SU-DHL-6 (cell line): ENCODE results near the gene NUP62CL.
"Not testable (repeated sequence)": the region's sequence is repeated elsewhere in the genome, so short reads cannot be mapped to it uniquely, and the experiment has no call there.

Experiments used
- H2AFZ ChIP-seq: fragments of 200-600 bp; sonication (generic); 2 replicates; pipeline ENCODE4 v1.6.1; 2014; ENCODE audit warnings: low read depth, mild to moderate bottlenecking, moderate library complexity, mixed read lengths, antibody characterized with exemption, low read length; ENCODE audit not compliant: severe bottlenecking
- H3F3A ChIP-seq: fragments of 200-600 bp; shearing (Covaris generic); 2 replicates; pipeline ENCODE4 v1.6.0; 2016; ENCODE audit warnings: antibody characterized with exemption, mild to moderate bottlenecking; ENCODE audit not compliant: insufficient read depth
- H3K27ac ChIP-seq: fragments of 200-600 bp; sonication (generic); 2 replicates; pipeline ENCODE4 v1.5.1; 2016; ENCODE audit warnings: low read depth, mild to moderate bottlenecking, low read length, moderate library complexity, mixed read lengths
- H3K27me3 ChIP-seq: fragments of 200-600 bp; sonication (generic), shearing (Covaris generic); 2 replicates; pipeline ENCODE4 v1.6.0; 2014; ENCODE audit warnings: mild to moderate bottlenecking, low read length
- H3K36me3 ChIP-seq: fragments of 200-600 bp; sonication (generic); 2 replicates; pipeline ENCODE4 v1.6.1; 2014; ENCODE audit warnings: mild to moderate bottlenecking, low read length, mixed read lengths
- H3K4me2 ChIP-seq: fragments of 300-600, 200-600 bp; shearing (Covaris generic), sonication (generic); 2 replicates; pipeline ENCODE4 v1.6.0; 2014; ENCODE audit warnings: low read length, low read depth, mild to moderate bottlenecking; ENCODE audit not compliant: poor library complexity, severe bottlenecking
- H3K4me3 ChIP-seq: fragments of 200-600 bp; sonication (generic); 2 replicates; pipeline ENCODE4 v1.5.1; 2014; ENCODE audit warnings: antibody characterized with exemption, low read length, mild to moderate bottlenecking, mixed read lengths; ENCODE audit not compliant: insufficient read depth, poor library complexity, severe bottlenecking
- H3K79me2 ChIP-seq: fragments of 200-600 bp; sonication (generic); 2 replicates; pipeline ENCODE4 v1.6.1; 2014; ENCODE audit warnings: mild to moderate bottlenecking, low read length, moderate library complexity; ENCODE audit not compliant: insufficient read depth
- H3K9ac ChIP-seq: fragments of 200-600 bp; sonication (generic); 2 replicates; pipeline ENCODE4 v1.7.0; 2014; ENCODE audit warnings: mild to moderate bottlenecking, low read length
- H3K9me2 ChIP-seq: fragments of 200-600 bp; sonication (generic); replicated peaks from 2 replicates; pipeline ENCODE4 v1.6.1; 2014; ENCODE audit warnings: low read length; ENCODE audit not compliant: insufficient read depth
- H3K9me3 ChIP-seq: fragments of 200-600 bp; sonication (generic); 2 replicates; pipeline ENCODE4 v1.6.1; 2014; ENCODE audit warnings: low read length, mixed read lengths; ENCODE audit not compliant: insufficient read depth
- H4K20me1 ChIP-seq: fragments of 200-600 bp; sonication (generic); 2 replicates; pipeline ENCODE4 v1.6.1; 2014; ENCODE audit warnings: low read depth, mild to moderate bottlenecking, antibody characterized with exemption, low read length, moderate library complexity, mixed read lengths
- CTCF ChIP-seq: fragments of 200-600 bp; sonication (generic); IDR thresholded peaks from one replicate; pipeline ENCODE4 v1.5.1; 2017; ENCODE audit warnings: antibody characterized with exemption, mild to moderate bottlenecking, low read length, moderate library complexity; ENCODE audit not compliant: insufficient read depth, poor library complexity, severe bottlenecking
- EZH2phosphoT487 ChIP-seq: fragments of 200-600 bp; sonication (generic), shearing (Covaris generic); conservative IDR thresholded peaks from 2 replicates; pipeline ENCODE4 v1.6.1; 2018; ENCODE audit warnings: mild to moderate bottlenecking, antibody characterized with exemption, low read length, moderate library complexity, mixed read lengths

NUP62CL gene

GRCh38 chrX:107207089-107207488 is 856 bp upstream of the NUP62CL start:
- Histone ChIP-seq H3K9me2 (no peaks in the 10 kb centered on the region), H3K9me3 (no peaks in the 10 kb centered on the region), H3K79me2 (no peaks in the 10 kb centered on the region), H3K36me3 (no peaks in the 10 kb centered on the region), H2AFZ (no peak overlapping the region), H3K9ac (no peak overlapping the region), H3K27ac (no peak overlapping the region), H3K27me3 (no peaks in the 10 kb centered on the region), H3K4me2 (no peak overlapping the region), H3K4me3 (no peak overlapping the region), H3F3A (no peaks in the 10 kb centered on the region; the same call in 1 of the 2 replicates), H4K20me1 (no peaks in the 10 kb centered on the region)
- TF ChIP-seq EZH2phosphoT487, result no peak
- no peak for TF ChIP-seq CTCF

- no peaks in the 10 kb centered on the region for H3K27me3 ChIP-seq
- TF ChIP-seq CTCF (no peak), EZH2phosphoT487 (no peak)
- H3K27ac ChIP-seq, result no peak overlapping the region
- H3K79me2 ChIP-seq, result no peaks in the 10 kb centered on the region
- H3K9me2 ChIP-seq, result no peaks in the 10 kb centered on the region
- H3K9ac ChIP-seq, result no peak overlapping the region
- H2AFZ ChIP-seq, result no peak overlapping the region
- peak overlapping the region; percentile 82 for H3K4me2 ChIP-seq
- no peak overlapping the region for H3K4me3 ChIP-seq
- H3K36me3 ChIP-seq, result no peaks in the 10 kb centered on the region
- no peaks in the 10 kb centered on the region for H4K20me1 ChIP-seq
- no peaks in the 10 kb centered on the region; the same call in 1 of the 2 replicates for H3F3A ChIP-seq
- no peaks in the 10 kb centered on the region for H3K9me3 ChIP-seq
These were observed 448 bp upstream of the NUP62CL start for GRCh38 chrX:107206697-107207065.

- Histone ChIP-seq H3K4me2 (no peak overlapping the region), H3K9ac (no peak overlapping the region)
These were observed 2.1 kb downstream of the NUP62CL start for GRCh38 chrX:107204068-107204605.

GRCh38 chrX:107199491-107199890 is 6.7 kb downstream of the NUP62CL start:
- no peak overlapping the region for H3K27ac ChIP-seq
- H3K27me3 ChIP-seq, result no peaks in the 10 kb centered on the region
- TF ChIP-seq CTCF (no peak), EZH2phosphoT487 (no peak)
- no peak overlapping the region for H3K4me2 ChIP-seq
- no peaks in the 10 kb centered on the region for H3F3A ChIP-seq
- no peaks in the 10 kb centered on the region for H3K9me2 ChIP-seq
- H2AFZ ChIP-seq, result no peak overlapping the region
- no peak overlapping the region for H3K4me3 ChIP-seq
- H3K79me2 ChIP-seq, result no peaks in the 10 kb centered on the region
- no peaks in the 10 kb centered on the region for H3K36me3 ChIP-seq
- no peaks in the 10 kb centered on the region for H4K20me1 ChIP-seq
- H3K9me3 ChIP-seq, result no peaks in the 10 kb centered on the region
- H3K9ac ChIP-seq, result no peak overlapping the region

More at GRCh38 chrX:107204068-107204605, 2.1 kb downstream of the NUP62CL start:
- no peaks in the 10 kb centered on the region; the same call in 1 of the 2 replicates for H3F3A ChIP-seq
- no peak overlapping the region for H2AFZ ChIP-seq
- H3K9me3 ChIP-seq, result no peaks in the 10 kb centered on the region
- H3K4me3 ChIP-seq, result no peak overlapping the region
- no peaks in the 10 kb centered on the region for H3K27me3 ChIP-seq
- no peaks in the 10 kb centered on the region for H3K9me2 ChIP-seq
- no peaks in the 10 kb centered on the region for H3K36me3 ChIP-seq
- no peaks in the 10 kb centered on the region for H4K20me1 ChIP-seq
- H3K27ac ChIP-seq, result no peak overlapping the region
- H3K79me2 ChIP-seq, result no peaks in the 10 kb centered on the region
- TF ChIP-seq EZH2phosphoT487, result no peak

GRCh38 chrX:107198074-107198473 is 8.2 kb downstream of the NUP62CL start:
- not testable (repeated sequence) for H3K9me3 ChIP-seq, H3K4me2 ChIP-seq, H2AFZ ChIP-seq, H3K79me2 ChIP-seq, H3K27me3 ChIP-seq, H3F3A ChIP-seq, H3K27ac ChIP-seq, H3K9ac ChIP-seq, H4K20me1 ChIP-seq, H3K36me3 ChIP-seq, H3K9me2 ChIP-seq, H3K4me3 ChIP-seq
